Heart left ventricle (tissue), 13 donors: ENCODE results near the gene KAT8.

Experiments
- CTCF ChIP-seq, 12 donors: fragments of 200-600 bp; sonication (generic) in 4 of 12; IDR thresholded peaks; one replicate each; pipeline versions ENCODE4 v1.5.0 to v1.8.0; 2018 to 2022; ENCODE audit warnings: antibody characterized with exemption in 12 of 12, mild to moderate bottlenecking in 5 of 12
- POLR2A ChIP-seq, 2 donors: fragments of 450-650 bp; IDR thresholded peaks; one replicate each; pipeline ENCODE4 v1.6.1; 2017; ENCODE audit warnings: antibody characterized with exemption in 2 of 2, mild to moderate bottlenecking in 2 of 2, moderate library complexity in 2 of 2
- donor health status: ischemic (EF 13 %, LVEDD 7.1; RV severe dilation, severe dysfunction).
- donor health status: DM: no; HTN: yes; CAD: no.
- donor health status: DM: no; HTN: no; CAD: no.
- donor health status: ischemic (EF 25% LVEDD 6.9; RV normal size, moderate dysfunction).
- donor health status: ischemic (EF 25% LVEDD 5.7; RV mildly dilated, moderate dysfunction).
- donor health status: ischemic (EF 35%, LVEDD 5.7; RV mildly dilated, moderate dysfunction).
- donor health status: nonischemic (EF 11% LVEDD 7.7; RV severe dilation, severe dysfunction).
- donor health status: DM: yes; HTN: yes; CAD: no.
- donor health status: PGD.
- donor health status: ischemic (EF 29% LVEDD 5.4; RV normal size, mild dysfunction).
- donor health status: nonischemic (EF 23%, LVEDD 6.1; RV moderate dilation, normal function).

DNA sequence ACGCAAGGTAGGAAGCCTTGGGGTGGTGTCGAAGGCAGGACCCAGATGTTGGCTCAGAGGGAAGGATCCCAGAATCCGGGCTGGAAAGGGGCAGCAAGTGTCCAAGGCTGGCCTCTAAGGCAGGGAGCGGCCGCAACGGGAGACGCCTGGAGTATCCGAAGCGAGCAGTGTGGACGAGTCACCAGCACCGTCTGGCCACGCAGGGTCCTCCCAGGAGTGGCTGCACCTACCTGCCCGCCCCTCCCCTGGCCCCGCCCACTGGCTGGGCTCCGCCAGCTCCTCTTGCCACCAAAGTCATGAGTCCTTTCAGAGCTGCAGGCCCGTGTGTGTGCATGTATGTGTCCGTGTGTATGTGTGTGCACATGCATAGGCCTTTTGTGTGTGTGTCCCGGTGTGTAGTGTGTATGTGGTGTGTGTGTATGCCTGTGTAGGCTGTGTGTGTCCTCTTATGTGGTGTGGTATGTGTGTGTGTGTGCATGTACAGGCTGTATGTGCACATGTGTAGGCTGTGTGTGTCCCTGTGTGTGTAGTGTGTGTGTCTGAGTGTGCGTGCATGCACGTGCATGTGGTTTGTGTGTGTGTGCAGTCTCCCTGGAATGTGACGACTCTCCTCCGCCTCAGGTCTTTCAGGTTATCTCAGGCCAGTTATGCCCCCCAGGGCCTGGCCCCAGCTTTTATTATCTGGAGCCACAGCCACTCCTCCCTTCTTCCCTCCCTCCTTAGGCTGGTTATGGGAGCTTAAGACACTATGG lies 18.2 kb downstream of the KAT8 start, which contains the start of gene PRSS8:
- no peak for TF ChIP-seq POLR2A (IDR thresholded peaks at IDR 0.05)
- TF ChIP-seq CTCF (IDR thresholded peaks at IDR 0.05) = no peak
